A673 (cell line): ENCODE measurements around the gene ARHGAP26.

Experiments
- EZH2 ChIP-seq: fragments of 200-600 bp; sonication (generic); IDR thresholded peaks from 2 replicates; pipeline ENCODE4 v1.6.1; 2017; ENCODE audit warnings: borderline replicate concordance, low read depth, mild to moderate bottlenecking, mixed read lengths, antibody characterized with exemption, low read length; ENCODE audit not compliant: poor library complexity, severe bottlenecking
- TF ChIP-seq, protein P1 (sequence below): fragments of 300-800, 200-600 bp; sonication (generic); conservative IDR thresholded peaks from 2 replicates; pipeline ENCODE4 v1.5.1; 2017; ENCODE audit warnings: low read depth, mild to moderate bottlenecking, antibody characterized with exemption, low read length, moderate library complexity, mixed read lengths

DNA sequence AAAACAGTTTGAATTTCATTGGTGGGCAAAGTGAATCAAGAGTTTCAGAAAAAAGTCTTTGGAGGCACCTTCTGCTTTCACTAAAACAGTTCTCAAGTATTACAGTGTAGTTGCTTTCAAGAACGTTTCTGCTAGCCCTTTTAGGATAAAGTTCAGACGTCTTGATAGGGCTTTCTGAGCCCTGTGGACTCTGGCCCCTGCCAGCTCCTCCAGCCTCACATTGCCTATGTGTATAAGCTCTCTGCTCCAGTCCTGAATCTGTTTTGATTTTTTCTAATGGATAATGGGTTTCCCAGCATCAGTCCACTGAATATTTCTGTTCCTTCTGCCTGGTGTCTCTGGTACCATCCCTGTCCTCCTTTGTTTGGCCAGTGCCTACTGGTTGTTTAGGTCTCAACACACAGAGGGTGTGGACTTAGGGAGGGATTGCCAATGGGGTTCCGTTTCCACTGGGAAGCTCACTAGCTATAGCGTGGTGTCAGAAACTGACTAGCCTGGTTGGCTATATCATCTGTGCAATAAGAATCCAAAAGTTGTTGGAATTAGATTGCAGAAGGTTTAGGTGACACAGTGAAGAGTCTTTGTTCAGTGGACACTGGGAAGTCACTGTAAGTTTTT lies 26.4 kb downstream of the ARHGAP26 start:
- TF ChIP-seq, protein P1, sequence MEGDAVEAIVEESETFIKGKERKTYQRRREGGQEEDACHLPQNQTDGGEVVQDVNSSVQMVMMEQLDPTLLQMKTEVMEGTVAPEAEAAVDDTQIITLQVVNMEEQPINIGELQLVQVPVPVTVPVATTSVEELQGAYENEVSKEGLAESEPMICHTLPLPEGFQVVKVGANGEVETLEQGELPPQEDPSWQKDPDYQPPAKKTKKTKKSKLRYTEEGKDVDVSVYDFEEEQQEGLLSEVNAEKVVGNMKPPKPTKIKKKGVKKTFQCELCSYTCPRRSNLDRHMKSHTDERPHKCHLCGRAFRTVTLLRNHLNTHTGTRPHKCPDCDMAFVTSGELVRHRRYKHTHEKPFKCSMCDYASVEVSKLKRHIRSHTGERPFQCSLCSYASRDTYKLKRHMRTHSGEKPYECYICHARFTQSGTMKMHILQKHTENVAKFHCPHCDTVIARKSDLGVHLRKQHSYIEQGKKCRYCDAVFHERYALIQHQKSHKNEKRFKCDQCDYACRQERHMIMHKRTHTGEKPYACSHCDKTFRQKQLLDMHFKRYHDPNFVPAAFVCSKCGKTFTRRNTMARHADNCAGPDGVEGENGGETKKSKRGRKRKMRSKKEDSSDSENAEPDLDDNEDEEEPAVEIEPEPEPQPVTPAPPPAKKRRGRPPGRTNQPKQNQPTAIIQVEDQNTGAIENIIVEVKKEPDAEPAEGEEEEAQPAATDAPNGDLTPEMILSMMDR = no peak
- TF ChIP-seq EZH2 = no peak
